Thyroid gland (tissue), 4 donors: ENCODE data around the gene SDR42E1.

ENCODE experiments used
- POLR2A ChIP-seq, 2 donors: fragments of 450-650 bp; IDR thresholded peaks; one replicate each; pipeline ENCODE4 v1.6.1; 2017; ENCODE audit warnings: antibody characterized with exemption in 2 of 2, mild to moderate bottlenecking in 2 of 2, moderate library complexity in 1 of 2
- TF ChIP-seq, protein P1 (sequence below), 6 experiments: fragments of 200-600 bp in 3 of 6; fragments of 450-650 bp in 3 of 6; sonication (generic) in 3 of 6; IDR thresholded peaks; one replicate each; pipeline ENCODE4 v1.5.1; 2016 to 2019; ENCODE audit warnings: antibody characterized with exemption in 6 of 6, mild to moderate bottlenecking in 2 of 6, inconsistent platforms in 1 of 6, moderate library complexity in 1 of 6

DNA sequence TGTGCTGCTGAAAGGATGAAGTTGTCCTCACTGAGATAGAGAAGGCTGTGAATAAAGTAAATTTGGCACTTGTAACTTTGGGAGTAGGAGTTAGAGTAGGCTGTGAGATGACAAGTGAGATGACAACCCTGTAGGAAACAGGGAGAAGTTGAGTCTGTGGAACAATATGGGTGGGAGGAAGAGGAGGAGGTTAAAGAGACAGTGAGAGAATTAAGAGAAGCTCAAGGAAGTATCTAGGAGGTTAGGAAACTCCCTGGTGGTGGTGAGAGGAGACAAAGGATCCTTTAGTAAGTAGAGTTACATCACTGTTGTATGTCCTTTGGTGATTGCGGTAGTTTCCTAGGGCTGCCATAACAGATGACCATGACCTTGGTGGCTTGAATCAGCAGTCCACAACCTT lies 13.0 kb upstream of the SDR42E1 start:
- TF ChIP-seq, protein P1, sequence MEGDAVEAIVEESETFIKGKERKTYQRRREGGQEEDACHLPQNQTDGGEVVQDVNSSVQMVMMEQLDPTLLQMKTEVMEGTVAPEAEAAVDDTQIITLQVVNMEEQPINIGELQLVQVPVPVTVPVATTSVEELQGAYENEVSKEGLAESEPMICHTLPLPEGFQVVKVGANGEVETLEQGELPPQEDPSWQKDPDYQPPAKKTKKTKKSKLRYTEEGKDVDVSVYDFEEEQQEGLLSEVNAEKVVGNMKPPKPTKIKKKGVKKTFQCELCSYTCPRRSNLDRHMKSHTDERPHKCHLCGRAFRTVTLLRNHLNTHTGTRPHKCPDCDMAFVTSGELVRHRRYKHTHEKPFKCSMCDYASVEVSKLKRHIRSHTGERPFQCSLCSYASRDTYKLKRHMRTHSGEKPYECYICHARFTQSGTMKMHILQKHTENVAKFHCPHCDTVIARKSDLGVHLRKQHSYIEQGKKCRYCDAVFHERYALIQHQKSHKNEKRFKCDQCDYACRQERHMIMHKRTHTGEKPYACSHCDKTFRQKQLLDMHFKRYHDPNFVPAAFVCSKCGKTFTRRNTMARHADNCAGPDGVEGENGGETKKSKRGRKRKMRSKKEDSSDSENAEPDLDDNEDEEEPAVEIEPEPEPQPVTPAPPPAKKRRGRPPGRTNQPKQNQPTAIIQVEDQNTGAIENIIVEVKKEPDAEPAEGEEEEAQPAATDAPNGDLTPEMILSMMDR (IDR thresholded peaks at IDR 0.05): no peak
- TF ChIP-seq POLR2A (IDR thresholded peaks at IDR 0.05): no peak
